Chondrocyte (in vitro differentiated cells): ENCODE data around the gene ATP5MC2. TPM values are rescaled to one million over a fixed set of nuclear protein-coding genes. Genes with fewer than 3 reads are reported as not detected.

Experiments used
- DNase-seq: peaks from one replicate; pipeline ENCODE4 v3.0.0; 2021; ENCODE audit warnings: mixed read lengths, low spot score
- H3K27ac Mint-ChIP-seq: one replicate; pipeline ENCODE4 v1.8.0; 2021; ENCODE audit warnings: mild to moderate bottlenecking, moderate library complexity, mixed read lengths; ENCODE audit not compliant: unreplicated experiment
- H3K27me3 Mint-ChIP-seq: 2 replicates; pipeline ENCODE4 v1.8.0; 2021; ENCODE audit warnings: low read depth, mixed read lengths
- H3K36me3 Mint-ChIP-seq: 2 replicates; pipeline ENCODE4 v1.8.0; 2021; ENCODE audit warnings: low read depth, mixed read lengths
- H3K4me1 Mint-ChIP-seq: 2 replicates; pipeline ENCODE4 v1.8.0; 2021; ENCODE audit warnings: low read depth, mild to moderate bottlenecking, mixed read lengths
- H3K4me3 Mint-ChIP-seq: one replicate; pipeline ENCODE4 v1.8.0; 2021; ENCODE audit warnings: mild to moderate bottlenecking, moderate library complexity, mixed read lengths; ENCODE audit not compliant: unreplicated experiment
- H3K9me3 Mint-ChIP-seq: 2 replicates; pipeline ENCODE4 v1.8.0; 2021; ENCODE audit warnings: low read depth, mixed read lengths
- CTCF ChIP-seq: fragments of 200-600 bp; sonication (generic); IDR thresholded peaks from 2 replicates; pipeline ENCODE4 v1.5.0; 2021; ENCODE audit warnings: antibody characterized with exemption, mild to moderate bottlenecking, moderate library complexity
- total RNA-seq: library from RNA; stranded (reverse); gene quantifications from 3 replicates; pipeline ENCODE4 v1.2.1, GENCODE V29; 2021

ATP5MC2 gene
- total RNA-seq, 1 donor from 2014 or later = 203 TPM

- no peak for TF ChIP-seq CTCF
- Mint-ChIP-seq H3K27ac (no peak overlapping the region), H3K27me3 (peaks cover 25% of the 10 kb centered on the region)
These were observed 33.8 kb upstream of the ATP5MC2 start for GRCh38 chr12:53709671-53710070.

GRCh38 chr12:53706080-53706479, 30.2 kb upstream of the ATP5MC2 start:
- DNase-seq = no peak
- Mint-ChIP-seq H3K4me3 (no peak overlapping the region), H3K27ac (no peak overlapping the region), H3K36me3 (no peaks in the 10 kb centered on the region), H3K4me1 (no peaks in the 10 kb centered on the region), H3K27me3 (peaks cover 51% of the 10 kb centered on the region), H3K9me3 (no peaks in the 10 kb centered on the region)
- no peak for TF ChIP-seq CTCF

More at GRCh38 chr12:53709671-53710070, 33.8 kb upstream of the ATP5MC2 start:
- H3K4me3 Mint-ChIP-seq = no peak overlapping the region
- no peaks in the 10 kb centered on the region for H3K4me1 Mint-ChIP-seq
- no peaks in the 10 kb centered on the region for H3K9me3 Mint-ChIP-seq
- peaks cover 24% of the 10 kb centered on the region for H3K36me3 Mint-ChIP-seq
- DNase-seq = no peak

GRCh38 chr12:53703756-53704155, 27.9 kb upstream of the ATP5MC2 start:
- Mint-ChIP-seq H3K27me3 (peaks cover 61% of the 10 kb centered on the region), H3K4me3 (no peak overlapping the region), H3K27ac (no peak overlapping the region), H3K36me3 (no peaks in the 10 kb centered on the region), H3K4me1 (no peaks in the 10 kb centered on the region), H3K9me3 (no peaks in the 10 kb centered on the region)
- no peak for DNase-seq
- TF ChIP-seq CTCF = no peak

- peaks cover 66% of the 10 kb centered on the region for H3K27me3 Mint-ChIP-seq
These were observed 25.8 kb upstream of the ATP5MC2 start for GRCh38 chr12:53701518-53702264.

GRCh38 chr12:53700567-53700966, 24.7 kb upstream of the ATP5MC2 start:
- H3K4me1 Mint-ChIP-seq = peaks cover 13% of the 10 kb centered on the region
- TF ChIP-seq CTCF = no peak
- DNase-seq = no peak

More at GRCh38 chr12:53701518-53702264, 25.8 kb upstream of the ATP5MC2 start:
- no peaks in the 10 kb centered on the region for H3K36me3 Mint-ChIP-seq
- H3K4me3 Mint-ChIP-seq = no peak overlapping the region
- no peaks in the 10 kb centered on the region for H3K9me3 Mint-ChIP-seq
- peak; percentile 95 for TF ChIP-seq CTCF
- H3K27ac Mint-ChIP-seq = no peak overlapping the region
- H3K4me1 Mint-ChIP-seq = peaks cover 2% of the 10 kb centered on the region
- DNase-seq = no peak

More at GRCh38 chr12:53700567-53700966, 24.7 kb upstream of the ATP5MC2 start:
- Mint-ChIP-seq H3K36me3 (no peaks in the 10 kb centered on the region), H3K27me3 (peaks cover 65% of the 10 kb centered on the region), H3K4me3 (no peak overlapping the region), H3K27ac (no peak overlapping the region), H3K9me3 (no peaks in the 10 kb centered on the region)
